NCI-H526 (cell line): ENCODE results near the gene GREM1.
A peak's percentile ranks its signal among the peaks of the same experiment; 100 is the strongest.

ENCODE experiments used
- DNase-seq, 2 experiments: peaks; one replicate each; lab custom pipeline; 2025; lab: John Stamatoyannopoulos, UW

The GREM1 gene

DNA sequence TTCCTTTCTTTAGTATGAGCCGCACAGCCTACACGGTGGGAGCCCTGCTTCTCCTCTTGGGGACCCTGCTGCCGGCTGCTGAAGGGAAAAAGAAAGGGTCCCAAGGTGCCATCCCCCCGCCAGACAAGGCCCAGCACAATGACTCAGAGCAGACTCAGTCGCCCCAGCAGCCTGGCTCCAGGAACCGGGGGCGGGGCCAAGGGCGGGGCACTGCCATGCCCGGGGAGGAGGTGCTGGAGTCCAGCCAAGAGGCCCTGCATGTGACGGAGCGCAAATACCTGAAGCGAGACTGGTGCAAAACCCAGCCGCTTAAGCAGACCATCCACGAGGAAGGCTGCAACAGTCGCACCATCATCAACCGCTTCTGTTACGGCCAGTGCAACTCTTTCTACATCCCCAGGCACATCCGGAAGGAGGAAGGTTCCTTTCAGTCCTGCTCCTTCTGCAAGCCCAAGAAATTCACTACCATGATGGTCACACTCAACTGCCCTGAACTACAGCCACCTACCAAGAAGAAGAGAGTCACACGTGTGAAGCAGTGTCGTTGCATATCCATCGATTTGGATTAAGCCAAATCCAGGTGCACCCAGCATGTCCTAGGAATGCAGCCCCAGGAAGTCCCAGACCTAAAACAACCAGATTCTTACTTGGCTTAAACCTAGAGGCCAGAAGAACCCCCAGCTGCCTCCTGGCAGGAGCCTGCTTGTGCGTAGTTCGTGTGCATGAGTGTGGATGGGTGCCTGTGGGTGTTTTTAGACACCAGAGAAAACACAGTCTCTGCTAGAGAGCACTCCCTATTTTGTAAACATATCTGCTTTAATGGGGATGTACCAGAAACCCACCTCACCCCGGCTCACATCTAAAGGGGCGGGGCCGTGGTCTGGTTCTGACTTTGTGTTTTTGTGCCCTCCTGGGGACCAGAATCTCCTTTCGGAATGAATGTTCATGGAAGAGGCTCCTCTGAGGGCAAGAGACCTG, 13.2 kb downstream of the GREM1 start:
- no peak for DNase-seq

DNA sequence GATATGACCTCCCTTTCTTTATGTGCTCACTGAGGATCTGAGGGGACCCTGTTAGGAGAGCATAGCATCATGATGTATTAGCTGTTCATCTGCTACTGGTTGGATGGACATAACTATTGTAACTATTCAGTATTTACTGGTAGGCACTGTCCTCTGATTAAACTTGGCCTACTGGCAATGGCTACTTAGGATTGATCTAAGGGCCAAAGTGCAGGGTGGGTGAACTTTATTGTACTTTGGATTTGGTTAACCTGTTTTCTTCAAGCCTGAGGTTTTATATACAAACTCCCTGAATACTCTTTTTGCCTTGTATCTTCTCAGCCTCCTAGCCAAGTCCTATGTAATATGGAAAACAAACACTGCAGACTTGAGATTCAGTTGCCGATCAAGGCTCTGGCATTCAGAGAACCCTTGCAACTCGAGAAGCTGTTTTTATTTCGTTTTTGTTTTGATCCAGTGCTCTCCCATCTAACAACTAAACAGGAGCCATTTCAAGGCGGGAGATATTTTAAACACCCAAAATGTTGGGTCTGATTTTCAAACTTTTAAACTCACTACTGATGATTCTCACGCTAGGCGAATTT, 14.9 kb downstream of the GREM1 start:
- DNase-seq = no peak

DNA sequence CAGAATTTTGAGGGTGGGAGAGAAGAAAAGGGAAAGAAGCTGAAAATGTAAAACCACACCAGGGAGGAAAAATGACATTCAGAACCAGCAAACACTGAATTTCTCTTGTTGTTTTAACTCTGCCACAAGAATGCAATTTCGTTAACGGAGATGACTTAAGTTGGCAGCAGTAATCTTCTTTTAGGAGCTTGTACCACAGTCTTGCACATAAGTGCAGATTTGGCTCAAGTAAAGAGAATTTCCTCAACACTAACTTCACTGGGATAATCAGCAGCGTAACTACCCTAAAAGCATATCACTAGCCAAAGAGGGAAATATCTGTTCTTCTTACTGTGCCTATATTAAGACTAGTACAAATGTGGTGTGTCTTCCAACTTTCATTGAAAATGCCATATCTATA, 15.5 kb downstream of the GREM1 start:
- DNase-seq = no peak

DNA sequence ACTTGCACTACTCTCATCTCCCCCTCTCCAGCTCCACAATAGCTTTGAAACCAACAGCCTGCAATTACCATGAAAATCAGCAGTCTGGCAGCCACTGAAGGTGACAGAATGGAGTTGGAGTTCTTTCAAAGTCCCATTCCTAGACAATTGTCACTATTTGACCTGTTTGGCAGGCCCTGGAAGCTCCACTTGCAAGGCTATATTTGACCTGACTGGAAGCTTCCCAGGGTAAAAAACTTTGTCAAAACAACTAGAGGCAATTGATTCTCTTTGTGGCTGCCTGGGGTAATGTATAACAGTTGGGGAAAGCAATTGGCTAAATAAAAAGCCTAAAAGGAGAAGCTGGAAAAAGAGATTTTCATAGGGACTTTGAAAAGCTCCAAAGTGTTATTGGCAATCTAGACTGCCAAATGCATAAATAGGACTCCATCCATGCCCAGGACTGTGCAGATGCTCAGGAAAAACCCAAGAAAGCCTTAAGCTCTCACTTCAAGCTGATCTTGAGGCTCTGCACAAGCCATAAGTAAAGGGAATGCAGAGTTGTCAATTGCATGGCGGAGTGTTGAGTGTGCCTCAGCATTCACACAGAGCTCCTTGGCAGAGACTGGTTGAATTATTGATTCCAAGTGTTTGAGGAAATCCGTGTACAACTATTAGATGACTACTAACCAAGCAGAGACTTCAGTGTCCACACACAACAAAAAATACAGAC, 18.3 kb downstream of the GREM1 start:
- DNase-seq = no peak

DNA sequence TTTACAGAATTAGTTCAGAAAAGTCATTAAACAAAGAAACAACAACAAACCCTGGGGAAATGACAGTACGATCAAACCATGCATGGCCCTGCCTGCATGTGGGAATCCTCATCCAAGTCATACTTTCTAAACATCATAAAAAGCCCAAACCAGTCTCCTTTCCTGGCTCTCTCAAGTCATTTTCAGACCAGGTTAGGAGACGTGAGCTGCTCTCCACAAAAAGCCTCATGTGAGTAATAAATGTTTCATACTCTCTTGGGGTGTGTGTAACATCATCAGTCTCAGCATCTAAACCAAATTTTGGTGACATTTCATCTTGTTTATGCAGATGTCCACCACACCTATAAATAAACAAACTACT, 18.9 kb downstream of the GREM1 start:
- no peak for DNase-seq

DNA sequence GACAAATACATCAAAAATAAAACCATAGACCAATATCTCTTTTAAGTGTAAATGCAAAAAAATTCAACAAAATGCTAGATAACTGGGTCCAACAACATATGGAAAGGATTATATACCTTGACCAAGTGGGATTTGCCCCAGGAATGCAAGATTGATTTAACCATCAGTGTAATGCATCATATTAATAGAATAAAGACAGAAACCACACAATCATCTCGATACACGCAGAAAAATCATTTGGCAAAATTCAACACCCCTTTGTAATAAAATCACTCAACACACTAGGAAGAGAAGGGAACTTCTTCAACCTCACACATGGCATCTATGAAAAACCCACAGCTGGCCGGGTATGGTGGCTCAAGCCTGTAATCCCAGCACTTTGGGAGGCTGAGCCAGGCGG, 19.5 kb downstream of the GREM1 start:
- no peak for DNase-seq

DNA sequence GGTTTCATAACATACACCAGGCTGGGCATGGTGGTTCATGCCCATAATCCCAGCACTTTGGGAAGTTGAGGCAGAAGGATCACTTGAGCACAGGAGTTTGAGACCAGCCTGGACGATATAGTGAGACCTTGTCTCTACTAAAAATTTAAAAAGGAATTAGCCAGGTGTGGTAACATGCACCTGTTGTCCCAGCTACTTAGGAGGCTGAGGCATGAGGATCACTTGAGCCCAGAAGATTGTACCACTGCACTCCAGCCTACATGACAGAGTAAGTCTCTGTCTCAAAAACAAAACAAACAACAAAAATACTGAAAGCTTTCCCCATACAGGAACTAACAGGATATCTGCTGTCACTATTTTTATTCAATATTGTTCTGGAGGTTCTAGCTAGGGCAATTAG, 20.9 kb downstream of the GREM1 start:
- no peak for DNase-seq

DNA sequence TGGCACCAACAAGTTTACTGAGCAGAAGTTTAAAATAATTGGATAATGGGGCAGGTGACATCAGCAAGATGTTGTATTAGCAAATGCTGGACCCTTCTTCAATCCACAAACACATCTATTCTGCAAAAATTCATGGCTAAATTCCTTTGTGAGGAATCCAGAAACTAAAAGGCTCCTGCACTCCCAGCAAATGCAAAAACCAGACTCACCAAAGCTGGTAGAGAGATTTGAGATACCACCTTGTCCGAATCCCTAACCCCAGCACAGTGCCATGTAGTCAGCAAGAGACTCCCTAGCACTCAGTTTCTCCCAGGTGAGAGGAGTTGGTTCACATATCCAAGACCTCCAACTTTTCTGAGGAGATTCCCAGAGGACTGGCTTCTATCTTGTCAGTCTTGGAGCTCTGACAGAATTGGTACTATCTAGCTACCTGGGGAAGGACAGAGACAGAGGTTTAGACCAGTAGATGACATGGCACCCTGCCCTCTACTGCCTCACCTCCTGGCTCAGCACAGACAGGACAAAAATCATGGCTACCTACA, 21.8 kb downstream of the GREM1 start:
- DNase-seq = no peak

DNA sequence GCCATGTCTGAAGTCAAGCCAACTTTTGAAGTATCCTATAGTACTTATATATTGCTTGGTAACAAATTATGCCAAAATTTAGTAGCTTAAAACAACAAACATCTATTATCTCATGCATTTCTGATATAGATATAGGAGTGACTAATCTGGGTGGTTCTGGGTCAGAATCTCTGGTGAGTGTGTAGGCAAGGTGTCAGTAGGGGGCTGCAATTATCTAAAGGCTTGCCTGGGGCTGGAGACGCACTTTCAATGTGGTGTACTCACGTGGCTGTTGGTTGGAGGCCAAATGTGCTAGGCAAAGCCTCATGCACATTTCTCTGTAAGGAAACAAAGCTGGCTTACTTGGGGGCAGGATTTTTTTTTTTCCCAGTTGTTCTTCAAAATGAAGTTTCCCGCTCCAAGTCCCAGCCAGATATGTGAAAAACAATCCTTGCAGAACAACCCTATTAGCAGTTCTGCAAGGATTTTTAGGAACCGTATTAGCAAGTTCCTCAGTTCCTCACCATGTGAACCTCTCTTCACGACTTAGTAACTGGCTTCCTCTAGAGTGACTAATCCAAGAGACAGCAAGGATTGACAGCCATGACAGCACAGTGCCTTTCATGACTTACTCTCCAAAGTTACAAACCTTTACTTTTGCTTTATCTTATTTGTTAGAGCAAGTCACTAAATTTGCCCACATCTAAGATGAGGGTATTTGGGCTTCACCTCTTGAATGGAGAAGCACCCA, 25.8 kb downstream of the GREM1 start:
- no peak for DNase-seq

DNA sequence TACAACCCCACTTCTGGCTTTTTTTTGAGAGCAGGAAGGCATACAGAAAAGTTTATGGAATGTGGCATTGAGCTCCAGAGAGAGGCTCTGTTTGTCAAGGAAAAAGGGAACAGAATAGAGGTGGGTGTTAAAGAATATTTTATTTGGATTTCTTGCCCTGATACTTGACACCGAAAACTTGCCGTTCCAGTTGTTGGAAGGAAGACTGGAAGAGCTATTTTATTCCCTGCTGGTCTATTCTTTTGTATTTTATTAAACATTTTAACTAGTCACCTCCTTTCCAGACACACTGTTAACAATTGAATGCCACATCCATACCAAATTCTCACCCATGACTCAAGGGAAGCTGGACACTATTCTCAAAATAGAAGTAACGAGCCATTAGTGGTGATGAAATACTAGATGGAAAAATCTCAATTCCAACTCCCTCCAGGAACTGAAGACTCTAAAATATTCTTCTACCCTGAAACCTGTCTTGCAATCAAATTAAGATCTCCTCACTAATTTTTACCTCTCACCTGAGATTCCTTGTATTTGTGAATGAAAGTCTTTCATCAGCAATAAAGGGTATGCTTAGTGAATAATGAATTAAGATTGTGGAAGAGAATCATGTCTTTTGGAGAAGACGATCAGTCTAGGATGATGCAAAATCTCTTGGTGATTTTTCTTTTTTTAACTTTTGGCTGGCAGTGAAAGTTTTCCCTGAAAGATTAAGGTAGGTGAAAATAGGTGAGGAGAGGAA, 28.5 kb downstream of the GREM1 start:
- no peak for DNase-seq

DNA sequence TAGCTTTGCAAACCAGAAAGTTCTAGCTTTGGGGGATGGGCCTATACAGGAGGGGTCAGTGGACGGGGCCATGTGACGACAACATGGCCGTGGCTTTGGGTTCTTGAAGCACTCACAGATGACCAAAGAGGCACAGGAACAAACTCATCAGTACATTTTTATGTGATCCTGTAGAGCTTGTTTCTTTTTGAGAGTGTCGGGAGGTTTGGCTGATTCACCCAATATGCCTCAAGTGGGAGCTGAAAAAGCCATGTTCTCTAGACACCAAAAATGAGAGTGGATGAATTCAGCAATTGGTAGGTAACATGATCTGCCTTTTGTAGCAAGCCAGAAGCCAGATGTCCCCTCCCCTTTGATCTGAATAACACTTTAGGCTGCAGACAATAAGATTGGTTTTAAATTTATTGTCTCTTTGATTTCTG, 30.1 kb downstream of the GREM1 start:
- DNase-seq = no peak

DNA sequence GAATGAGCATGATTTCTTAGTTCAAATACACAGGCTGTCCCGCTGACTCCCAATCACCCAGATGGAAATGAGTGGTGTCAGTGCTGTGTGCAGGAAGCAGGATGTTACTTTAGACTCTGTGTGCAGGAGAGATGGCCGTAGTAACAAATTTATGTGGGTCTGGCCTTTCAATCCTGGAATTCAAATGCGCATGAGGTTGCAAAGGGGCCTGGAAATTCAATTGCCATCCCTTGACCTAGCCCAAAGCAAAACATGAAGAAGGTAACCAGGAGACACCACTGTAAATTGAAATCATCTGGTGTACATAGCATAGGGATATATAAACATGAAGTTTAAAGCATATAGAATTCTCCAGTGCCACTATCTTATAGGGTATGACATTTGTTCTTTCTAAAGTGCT, 33.2 kb downstream of the GREM1 start:
- DNase-seq = no peak

DNA sequence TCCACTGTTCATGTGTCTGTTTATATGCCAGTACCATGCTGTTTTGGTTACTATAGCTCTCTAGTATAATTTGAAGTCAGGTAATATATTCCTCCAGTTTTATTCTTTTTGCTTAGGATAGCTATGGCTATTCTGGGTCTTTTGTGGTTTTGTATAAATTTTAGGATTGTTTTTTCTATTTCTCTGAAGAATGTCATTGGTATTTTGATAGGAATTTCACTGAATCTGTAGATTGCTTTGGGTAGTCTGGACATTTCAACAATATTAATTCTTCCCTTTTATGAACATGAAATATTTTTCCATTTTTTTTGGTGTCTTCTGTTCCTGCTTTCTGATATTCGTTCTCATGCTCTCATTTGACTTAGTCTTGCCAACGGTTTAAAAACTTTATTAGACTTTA, 39.6 kb downstream of the GREM1 start:
- no peak for DNase-seq

DNA sequence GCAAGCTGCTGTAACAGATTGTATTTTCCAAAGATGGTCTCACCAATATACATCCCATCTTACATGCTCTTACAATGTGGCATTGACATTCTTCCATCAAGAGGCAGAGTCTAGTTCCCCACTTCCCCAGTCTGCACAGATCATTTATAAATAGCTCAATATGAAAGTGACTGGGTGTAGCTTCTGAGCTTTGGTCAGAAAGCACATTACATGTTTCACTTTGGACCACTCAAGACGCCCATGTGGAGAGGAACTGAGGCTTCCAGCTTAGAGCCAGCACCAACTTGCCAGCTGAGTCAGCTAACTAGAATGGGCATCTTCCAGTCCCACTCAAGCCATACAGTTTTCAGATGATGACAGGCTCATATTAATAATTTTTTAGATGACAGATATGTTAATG, 45.5 kb downstream of the GREM1 start:
- DNase-seq = no peak

DNA sequence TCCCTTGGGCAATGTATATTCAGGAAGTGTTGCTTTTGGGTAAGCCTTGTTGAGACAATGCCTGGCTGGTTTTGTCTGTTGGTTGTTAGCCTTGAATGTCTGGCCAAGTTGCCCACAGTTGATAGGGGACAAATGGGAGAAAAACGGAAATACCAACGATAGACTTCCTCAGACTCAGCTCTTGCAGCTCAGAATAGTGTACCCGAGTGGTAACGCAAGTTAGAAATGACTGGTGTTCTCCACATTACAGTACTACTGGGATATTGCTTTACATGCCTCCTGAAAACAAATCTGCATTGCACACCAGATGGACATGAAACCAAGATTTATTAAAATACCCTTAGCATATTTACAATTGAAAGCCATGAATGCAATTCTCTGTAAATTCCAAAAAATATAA, 47.4 kb downstream of the GREM1 start:
- no peak for DNase-seq

DNA sequence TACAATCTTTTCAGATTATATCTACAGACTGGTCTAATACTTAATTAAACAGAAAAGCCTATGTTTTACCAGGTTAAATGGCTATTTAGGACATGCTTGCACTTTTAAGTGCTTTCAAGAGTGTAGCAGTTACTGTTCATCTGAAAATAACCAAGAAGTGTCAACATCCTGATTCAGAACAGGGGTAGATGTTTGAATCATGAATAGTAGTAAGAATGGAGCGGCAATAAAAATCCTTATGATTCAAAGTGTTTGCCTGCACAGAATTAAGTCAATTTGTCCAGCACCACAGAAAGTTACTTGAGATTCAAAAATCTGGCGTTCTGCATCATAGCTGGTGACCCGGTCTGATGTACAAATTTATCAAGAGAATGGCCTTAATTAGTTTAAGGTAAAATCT, 48.3 kb downstream of the GREM1 start:
- no peak for DNase-seq

DNA sequence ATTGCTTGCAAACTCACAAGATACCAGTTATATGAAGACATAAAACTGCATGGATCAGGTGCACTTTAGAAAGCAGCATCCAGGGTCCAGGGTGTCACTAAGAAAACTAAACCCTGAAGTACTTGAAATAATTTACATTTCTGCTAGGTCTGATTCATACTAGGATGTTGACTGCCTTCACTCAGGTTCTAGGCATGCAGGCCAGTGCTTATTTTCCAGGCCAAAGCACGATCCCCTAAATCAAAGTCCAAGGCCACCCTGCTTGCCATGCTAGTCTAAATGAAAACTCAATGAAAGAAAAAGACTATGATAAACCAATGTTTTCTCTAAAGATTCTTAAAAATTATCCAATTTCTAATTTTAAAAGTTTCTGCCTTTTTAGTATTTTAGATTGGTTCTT, 49.4 kb downstream of the GREM1 start:
- no peak for DNase-seq

DNA sequence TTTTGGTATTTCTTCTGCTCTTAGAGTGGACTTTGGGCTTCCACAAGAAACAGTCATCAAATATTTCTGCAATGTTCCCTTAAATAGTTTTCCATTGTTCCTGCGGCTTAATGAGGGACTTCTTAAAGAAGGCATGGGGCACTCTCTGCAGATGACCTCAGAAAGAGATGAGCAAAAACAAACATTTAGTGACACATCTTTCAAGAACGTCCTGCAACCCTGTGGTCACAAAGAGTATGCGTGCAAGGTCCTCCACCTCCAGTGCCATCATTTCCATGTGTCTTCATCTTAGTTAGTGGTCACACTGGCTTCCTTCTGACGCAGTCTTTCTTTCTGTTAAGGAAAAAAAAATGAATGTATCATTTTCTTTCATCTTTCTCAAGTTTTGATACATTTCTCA, 56.2 kb downstream of the GREM1 start:
- DNase-seq = no peak

DNA sequence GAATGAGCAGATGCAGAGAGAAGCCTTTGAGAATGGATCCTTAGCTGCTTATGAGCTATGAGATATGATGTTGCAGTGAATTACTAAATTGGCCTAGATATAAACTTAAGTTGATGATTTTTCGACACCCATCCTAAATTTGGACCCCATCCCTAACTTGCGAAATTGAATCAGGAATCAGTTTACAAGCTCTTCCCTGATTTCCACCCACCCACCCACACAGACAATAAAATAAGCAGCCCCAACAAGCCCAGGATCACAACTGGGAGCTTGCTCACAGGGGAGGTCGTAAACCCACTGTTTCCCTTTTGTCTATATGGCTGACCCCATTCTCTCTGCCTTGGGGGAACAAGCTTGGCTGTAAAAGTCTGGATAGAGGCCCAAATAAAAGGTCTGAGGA, 57.3 kb downstream of the GREM1 start:
- DNase-seq = no peak

DNA sequence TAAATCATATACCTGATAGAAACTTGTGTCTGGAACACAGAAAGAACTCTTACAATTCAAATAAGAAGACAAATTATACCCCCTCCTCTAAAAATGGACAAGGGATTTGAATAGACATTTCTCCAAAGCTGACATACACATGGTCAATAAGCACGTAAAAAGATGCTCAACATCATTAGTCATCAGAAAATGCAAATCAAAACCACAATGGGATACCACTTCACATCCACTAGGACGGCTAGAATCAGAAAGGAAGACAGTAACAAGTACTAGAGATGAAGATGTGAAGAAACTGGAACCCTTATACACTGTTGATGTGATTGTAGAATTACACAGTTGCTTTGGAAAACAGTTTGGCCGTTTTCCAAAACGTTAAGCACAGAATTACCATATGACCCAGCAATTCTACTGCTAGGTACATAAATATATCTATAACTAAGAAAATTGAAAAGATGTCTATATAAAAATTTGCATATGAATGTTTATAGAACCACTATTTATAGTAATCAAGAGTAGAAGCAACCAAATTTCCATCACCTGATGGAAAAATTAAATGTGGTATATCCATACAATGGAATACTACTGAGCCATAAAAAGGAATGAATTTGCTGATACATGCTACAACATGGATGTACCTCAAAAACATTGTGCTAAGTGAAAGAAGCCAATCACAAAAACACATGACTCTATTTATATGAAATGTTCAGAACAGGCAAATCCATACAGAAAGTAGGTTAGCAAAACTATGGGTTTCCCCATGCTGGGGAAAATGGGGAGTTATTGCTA, 60.8 kb downstream of the GREM1 start:
- peak; percentile 52 to 61 for DNase-seq

DNA sequence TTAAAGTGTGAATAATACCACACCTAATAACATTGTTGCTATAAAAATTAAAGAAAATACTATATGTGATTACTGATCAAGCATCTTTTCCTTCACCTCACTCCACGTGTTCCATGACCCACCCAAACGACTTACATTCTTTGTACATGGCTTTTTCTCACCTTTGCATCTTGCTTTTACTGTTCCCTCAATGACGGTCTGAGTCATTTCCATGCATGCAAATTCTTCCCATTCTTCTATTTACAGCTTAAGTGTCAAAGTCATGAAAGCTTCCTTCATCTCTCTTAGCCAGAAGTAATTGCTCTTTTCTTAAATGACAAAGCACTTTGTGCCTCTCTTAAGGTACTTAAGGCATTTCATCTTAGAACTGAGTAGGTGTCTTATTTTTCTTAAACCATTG, 64.0 kb downstream of the GREM1 start:
- DNase-seq = peak; percentile 49 to 54
